Activated gamma-delta T cell treated with anti-CD3 and anti-CD28 coated beads, Interleukin-2, amount 50 U/mL, for 16 hours (primary cell): ENCODE results near the gene PDE9A.

Experiments
- DNase-seq: peaks from one replicate; pipeline ENCODE4 v3.0.0-alpha.2; 2020; ENCODE audit warnings: low read depth

Gene PDE9A

GRCh38 chr21:42757826-42758655 lies 104.6 kb downstream of the PDE9A start:
- DNase-seq, result no peak

DNA sequence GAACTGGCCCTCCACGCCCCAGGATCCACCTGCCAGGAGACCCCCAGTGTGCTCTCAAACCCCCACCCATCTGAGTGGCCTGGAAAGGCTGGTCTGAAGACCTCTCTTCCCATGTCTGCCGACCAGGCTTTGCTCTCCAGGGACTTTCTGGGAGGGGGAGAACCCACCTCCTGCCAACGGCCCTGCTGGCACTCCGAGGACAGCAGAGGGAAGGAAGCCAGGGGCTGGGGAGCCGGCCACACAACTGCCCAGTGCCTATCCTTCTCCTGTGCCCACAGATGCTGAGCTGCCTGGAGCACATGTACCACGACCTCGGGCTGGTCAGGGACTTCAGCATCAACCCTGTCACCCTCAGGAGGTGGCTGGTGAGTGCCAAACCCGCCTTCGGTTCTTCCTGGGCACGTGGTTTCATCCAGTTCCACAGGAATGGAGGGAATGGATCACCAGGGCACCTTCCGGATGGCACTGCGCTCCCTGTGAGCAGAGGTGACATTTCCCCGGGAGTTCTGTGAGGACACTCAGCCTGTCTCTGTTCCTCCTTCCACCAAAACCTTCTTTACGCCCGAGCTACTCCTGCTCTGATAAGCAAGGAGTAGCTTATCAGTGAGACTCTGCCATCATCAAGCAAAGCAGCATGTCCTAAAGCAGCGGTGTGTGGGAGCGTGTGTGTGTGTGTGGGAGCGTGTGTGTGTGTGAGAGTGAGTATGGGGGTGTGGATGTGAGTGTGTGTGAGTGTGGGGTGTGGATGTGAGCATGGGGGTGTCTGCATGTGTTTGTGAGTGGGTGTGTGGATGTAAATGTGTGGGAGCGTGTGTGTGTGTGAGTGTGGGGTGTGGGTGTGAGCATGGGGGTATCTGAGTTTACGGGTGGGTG lies 105.5 kb downstream of the PDE9A start:
- DNase-seq, result no peak

GRCh38 chr21:42759594-42759927 lies 106.1 kb downstream of the PDE9A start:
- no peak for DNase-seq

DNA sequence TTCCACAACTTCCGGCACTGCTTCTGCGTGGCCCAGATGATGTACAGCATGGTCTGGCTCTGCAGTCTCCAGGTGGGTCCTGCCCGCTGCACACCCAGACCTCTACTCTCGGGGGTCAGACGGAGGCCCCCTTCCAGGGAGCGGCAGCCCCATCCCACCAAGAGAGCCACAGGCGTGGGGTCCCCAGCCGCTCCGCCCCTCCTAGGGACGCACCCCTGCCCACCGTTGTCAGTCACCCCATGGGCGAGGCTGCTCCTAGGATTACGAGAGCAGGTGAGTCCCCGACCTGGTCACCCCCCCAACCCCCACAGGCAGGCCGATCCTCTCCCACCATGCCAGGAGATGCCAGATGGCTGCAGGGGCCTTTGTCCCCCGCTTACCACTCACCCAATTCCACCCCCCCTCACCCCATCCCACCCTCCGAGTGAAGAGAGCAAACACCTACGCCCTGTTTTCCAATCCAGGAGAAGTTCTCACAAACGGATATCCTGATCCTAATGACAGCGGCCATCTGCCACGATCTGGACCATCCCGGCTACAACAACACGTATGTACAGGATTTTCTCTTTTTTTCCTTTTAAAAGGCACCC lies 107.0 kb downstream of the PDE9A start:
- no peak for DNase-seq

DNA sequence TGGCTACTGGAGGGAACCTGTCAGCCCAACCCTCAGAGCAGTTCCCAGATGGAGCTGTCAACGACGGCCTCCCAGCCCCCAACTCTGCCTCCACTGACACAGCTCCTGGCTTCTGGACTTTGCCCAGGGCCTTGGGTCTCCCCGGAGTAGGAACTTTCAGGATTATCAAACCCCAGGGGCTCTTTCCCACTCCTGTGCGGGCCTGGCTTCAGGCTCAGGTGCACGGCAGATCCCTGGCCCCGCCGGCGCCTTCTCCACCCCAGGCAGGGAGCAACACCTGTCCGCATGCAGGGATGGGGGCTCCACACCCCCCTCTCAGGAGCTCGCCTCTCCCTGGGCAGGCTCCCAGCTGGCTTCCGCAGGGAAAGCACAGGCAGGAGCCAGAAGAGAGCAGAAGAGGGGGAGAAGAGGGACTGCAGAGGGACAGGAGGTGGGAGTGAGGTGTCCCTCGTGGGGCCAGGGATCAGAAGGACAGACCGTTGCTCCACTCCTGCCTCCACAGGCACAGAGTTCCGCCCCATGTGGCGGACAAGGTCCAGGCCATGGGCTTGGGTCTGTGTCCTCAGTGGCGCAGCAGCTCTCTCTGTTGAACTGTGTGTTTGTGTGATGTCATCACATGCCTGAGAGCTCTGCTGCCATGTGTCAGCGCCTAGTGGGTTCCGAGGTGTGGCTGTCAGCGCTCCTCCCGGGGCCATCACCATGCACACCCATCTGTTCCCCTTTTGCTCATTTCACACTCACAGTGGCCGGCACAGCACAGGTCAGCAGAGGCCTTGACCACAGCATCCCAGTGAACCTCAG lies 107.7 kb downstream of the PDE9A start:
- no peak for DNase-seq

DNA sequence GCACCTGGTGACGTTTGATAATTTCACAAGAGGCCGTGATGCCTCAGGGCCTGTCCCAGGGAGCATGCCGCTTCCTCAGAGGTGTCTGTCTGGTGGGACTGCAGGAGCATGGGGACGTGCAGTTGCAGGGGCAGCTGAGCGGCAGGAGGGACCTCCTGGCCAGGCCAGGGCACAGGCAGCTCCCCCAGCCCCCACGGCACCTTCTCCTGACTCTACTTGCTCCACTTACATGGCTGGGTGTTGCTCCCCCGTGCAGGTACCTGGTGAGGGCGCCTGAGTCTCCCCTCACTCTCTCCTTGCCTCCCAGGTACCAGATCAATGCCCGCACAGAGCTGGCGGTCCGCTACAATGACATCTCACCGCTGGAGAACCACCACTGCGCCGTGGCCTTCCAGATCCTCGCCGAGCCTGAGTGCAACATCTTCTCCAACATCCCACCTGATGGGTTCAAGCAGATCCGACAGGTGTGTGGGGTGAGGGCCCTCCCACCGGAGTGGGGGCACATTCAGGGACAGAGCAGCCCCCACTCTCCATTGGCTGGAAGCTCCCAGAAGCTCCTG lies 108.4 kb downstream of the PDE9A start:
- DNase-seq, result no peak

DNA sequence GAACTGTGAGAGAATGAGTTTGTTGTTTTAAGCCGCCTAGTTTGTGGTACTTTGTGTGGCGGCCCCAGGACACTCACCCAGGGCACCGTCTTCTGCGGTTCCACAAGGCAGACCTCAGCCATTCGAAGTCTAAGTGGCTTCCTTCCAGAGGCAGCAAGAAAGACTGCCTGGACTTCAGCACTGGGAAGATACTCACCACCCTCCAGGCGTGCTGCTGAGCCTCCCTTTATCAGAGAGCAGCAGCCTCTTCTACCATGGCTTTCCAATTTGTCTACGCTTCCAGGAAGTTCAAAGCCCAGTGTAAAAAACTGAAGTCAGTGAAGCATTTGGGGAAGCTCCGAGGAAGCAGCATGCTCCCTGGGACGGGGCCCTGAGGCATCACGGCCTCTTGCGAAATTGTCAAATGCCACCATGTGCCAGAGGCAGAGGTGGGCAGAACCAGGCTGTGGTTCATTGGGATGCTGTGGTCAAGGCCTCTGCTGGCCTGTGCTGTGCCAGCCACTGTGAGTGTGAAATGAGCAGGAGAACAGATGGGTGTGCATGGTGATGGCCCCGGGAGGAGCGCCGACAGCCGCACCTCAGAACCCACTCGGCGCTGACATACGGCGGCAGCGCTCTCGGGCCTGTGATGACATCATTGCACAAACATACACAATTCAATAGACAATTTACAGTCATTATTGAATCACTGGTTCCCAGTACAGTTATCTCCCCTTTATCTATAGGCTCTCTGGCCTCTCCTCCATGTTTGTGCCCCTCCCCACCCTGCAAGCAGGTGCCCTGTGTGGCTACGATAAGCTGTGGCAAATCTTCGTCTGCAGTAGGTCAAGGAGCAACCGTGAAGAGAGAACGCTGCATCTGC lies 110.4 kb downstream of the PDE9A start:
- no peak for DNase-seq

DNA sequence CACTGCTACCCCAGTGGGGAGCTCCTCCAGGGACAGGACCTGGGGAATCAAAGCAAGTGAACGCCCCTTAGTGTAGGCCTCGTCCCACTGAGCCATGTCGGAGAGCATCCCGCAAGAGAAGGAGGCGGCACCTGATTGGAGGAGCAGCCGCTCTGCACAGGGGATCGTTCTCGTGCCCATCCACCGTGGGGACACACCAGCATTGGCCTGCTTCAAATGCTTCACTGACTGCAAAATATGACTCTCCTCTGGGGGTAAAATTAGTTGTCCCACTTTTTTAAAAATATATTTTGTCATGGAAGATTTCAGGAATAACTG lies 111.0 kb downstream of the PDE9A start:
- no peak for DNase-seq

DNA sequence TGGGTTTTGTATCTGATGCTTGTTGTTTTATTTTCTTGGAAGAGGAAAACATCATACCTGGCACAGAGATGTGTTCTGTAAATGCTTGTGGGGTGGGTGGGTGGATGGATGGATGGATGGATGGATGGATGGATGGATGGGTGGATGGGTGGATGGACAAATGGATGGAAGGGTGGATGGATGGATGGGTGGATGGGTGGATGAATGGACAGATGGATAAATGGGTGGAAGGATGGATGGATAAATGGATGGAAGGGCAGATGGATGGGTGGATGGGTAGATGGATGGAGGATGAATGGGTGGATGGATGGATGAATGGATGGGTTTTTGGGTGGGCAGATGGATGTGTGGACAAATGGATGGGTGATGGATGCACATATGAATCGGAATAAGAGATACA lies 111.5 kb downstream of the PDE9A start:
- no peak for DNase-seq

- DNase-seq, result no peak
Observed at GRCh38 chr21:42765656-42766055, 112.2 kb downstream of the PDE9A start.

DNA sequence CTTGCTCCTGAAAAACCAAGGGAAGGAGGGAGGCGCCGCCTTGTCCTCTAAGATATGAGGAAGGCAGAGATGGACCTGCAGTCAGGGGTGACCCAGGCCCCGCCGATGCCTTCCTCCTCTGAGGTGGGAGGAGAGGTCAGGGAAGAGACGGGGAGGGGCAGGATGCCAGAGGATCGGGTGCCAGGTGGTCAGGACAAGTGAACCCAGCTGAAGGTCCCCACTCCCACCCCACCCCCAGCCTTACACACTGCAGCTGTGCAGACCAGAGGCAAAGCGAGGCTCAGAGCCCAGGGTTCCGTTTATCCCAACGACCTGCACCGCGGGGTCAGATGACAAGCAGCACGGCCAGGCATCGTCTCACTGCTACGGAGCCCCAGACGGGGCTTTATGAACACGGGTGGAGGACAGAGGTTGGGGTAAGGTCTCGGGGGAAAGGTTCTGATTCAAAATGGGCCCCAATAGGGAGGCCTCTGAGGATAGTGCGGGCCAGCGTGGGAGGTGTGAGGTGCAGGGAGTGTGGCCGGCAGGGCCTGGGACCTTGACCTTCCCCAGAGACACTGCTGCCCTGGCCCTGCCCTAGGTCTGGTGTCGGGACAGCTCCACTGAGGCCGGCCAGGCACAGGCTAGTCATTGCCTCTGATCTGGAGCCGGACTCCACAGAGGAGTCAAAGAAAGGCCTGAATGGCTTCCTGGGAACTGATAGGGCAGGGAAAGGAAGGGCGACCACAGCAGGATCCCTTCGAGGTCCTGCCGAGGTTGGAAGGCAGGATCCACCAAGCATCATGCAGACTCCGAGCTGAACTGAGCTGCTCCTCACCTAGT lies 113.5 kb downstream of the PDE9A start:
- no peak for DNase-seq

DNA sequence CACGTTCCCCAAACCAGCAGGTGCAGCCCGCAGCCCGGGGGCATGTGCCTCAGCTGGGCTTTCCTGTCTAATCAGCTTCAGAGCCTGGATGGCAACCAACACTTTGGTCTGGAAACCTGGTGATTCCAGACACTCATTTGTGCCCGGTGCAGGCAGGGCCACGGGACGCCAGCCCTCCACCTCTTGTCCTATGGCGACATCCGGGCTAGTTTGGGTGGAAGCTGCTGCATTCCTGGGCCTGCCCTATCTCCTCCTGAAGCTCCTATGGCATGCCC lies 114.1 kb downstream of the PDE9A start:
- DNase-seq, result no peak

GRCh38 chr21:42768324-42769121 lies 115.1 kb downstream of the PDE9A start:
- no peak for DNase-seq

DNA sequence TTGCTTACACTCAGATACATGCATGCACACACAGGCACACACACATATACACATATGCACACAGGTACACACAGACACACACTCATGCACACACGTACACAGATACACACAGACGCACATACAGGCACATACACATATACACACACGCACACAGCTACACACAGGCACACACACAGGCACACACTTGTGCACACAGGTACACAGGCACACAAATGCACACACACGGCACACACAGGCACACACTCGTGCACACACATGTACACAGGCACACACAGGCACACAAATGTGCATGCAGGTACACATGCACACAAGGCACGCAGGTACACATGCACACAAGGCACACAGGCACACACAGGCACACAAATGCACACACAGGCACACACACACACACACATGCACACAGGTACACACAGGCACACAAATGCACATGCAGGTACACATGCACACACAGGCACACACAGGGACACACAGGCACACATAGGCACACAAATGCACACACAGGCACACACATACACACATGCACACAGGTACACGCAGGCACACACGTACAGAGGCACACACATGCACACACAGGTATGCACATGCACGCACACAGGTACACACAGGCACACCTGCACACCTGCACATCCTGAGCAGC lies 115.9 kb downstream of the PDE9A start:
- DNase-seq, result no peak

GRCh38 chr21:42769820-42770716 lies 116.6 kb downstream of the PDE9A start:
- DNase-seq, result no peak

DNA sequence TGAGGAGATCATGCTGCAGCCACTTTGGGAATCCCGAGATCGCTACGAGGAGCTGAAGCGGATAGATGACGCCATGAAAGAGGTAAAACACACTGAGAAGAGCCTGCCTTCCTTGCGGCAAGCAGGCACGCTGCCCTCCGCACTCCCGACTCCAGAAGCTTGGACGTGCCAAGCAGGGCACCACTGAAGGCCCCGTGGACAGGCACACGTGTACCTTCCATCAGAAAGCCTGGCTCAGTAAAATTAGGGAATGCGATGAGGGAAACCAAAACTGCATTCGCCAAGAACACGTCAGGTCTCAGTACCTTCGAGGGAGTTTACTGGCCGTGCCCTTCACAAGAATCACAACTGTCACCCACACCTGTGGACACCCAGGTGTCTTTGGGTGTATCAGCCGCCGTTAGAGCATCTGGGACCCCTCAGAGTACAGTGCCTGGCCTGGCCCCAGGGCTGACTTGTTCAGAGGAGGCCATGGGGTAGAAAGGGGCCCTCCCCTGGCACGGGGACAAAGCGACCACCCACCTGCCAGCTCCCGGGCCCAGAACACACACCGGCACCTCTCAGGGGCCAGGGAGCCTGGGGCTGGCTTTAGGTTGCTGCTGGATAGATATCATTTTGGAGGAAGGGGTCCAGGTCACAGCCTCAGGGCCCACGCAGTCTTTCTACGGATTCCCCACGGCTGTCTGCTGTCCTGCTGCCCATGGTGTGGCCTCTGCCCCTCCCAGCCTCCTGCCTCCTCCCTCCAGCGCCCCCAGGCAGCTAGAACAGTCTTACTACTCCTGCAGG lies 117.5 kb downstream of the PDE9A start:
- DNase-seq, result no peak

DNA sequence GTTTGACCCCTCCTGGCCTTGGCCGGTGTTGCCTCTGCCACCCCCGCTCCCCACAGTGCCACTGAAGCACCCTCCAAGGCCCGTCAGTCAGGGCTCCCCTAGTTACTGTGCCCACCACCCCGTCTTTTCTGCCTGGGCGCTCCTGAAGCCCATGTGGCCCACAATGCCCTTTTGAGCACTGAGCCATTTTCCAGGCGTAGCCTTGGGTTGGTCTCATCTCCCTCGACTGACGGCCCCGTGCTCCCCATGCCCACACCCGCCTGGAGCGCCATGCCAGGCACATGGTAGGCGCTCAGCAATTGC lies 118.0 kb downstream of the PDE9A start:
- no peak for DNase-seq
